Endothelial cell of umbilical vein (primary cell): ENCODE results near the gene CDK6.

Experiments used
- CTCF ChIP-seq, 2 donors: IDR thresholded peaks; 1 replicate in 1 of 2; 2 replicates in 1 of 2; pipeline ENCODE4 v1.5.1; 2011; ENCODE audit warnings: low read length in 2 of 2, mild to moderate bottlenecking in 2 of 2, moderate library complexity in 2 of 2, control low read depth in 1 of 2, inconsistent platforms in 1 of 2, low read depth in 1 of 2; ENCODE audit not compliant: insufficient read depth in 1 of 2; ENCODE audit errors: extremely low read depth in 1 of 2
- POLR2A ChIP-seq: IDR thresholded peaks from 2 replicates; pipeline ENCODE4 v1.6.1; 2012; ENCODE audit warnings: low read depth, mild to moderate bottlenecking, control low read depth, low read length
- POLR2AphosphoS5 ChIP-seq: IDR thresholded peaks from 2 replicates; pipeline ENCODE4 v1.6.1; 2012; ENCODE audit warnings: low read depth, mild to moderate bottlenecking, control low read depth, low read length, moderate library complexity; ENCODE audit not compliant: insufficient read depth

- TF ChIP-seq POLR2AphosphoS5 (no peak), CTCF (IDR thresholded peaks at IDR 0.05; ENCODE audit: extremely low read depth in 1 of 2, insufficient read depth in 1 of 2, low read depth in 1 of 2, low read length in 2 of 2) (no peak), POLR2A (no peak)
These were observed 1.7 kb downstream of the CDK6 start for GRCh38 chr7:92834507-92835260.
